ENCODE data around the gene TIMM29.

DNA sequence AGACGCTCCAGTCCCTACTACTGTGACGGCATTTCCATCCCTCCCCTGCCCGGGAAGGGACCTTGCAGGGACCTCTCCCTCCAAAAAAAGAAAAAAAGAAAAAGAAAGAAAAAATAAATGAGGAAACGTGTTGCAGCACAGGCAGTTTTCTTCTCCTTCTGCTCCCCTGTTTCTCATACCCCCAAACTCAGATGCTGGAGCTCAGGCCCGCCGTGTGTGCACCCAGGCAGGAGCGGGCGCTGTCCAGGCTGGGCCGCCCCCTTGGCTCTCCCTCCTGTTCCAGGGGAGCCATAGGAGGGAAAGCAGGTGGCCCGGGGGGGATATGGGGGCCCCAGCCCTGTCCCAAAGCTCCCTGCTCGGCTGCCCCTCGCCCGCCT, 6.0 kb upstream of the TIMM29 start:
- TF ChIP-seq, protein P1, sequence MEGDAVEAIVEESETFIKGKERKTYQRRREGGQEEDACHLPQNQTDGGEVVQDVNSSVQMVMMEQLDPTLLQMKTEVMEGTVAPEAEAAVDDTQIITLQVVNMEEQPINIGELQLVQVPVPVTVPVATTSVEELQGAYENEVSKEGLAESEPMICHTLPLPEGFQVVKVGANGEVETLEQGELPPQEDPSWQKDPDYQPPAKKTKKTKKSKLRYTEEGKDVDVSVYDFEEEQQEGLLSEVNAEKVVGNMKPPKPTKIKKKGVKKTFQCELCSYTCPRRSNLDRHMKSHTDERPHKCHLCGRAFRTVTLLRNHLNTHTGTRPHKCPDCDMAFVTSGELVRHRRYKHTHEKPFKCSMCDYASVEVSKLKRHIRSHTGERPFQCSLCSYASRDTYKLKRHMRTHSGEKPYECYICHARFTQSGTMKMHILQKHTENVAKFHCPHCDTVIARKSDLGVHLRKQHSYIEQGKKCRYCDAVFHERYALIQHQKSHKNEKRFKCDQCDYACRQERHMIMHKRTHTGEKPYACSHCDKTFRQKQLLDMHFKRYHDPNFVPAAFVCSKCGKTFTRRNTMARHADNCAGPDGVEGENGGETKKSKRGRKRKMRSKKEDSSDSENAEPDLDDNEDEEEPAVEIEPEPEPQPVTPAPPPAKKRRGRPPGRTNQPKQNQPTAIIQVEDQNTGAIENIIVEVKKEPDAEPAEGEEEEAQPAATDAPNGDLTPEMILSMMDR (IDR thresholded peaks at IDR 0.05), result no peak
- TF ChIP-seq EZH2 (IDR thresholded peaks at IDR 0.05; ENCODE audit: borderline replicate concordance, insufficient read depth, low read depth, low read length, poor library complexity, severe bottlenecking), result no peak

All from B cell (primary cell).